C4-2B (cell line): ENCODE measurements around the gene KCNQ1.

Source experiments
- ZFX ChIP-seq: fragments of 450-650 bp; IDR thresholded peaks from 2 replicates; pipeline ENCODE4 v1.6.1; 2017
- TF ChIP-seq, protein P1 (sequence below): fragments of 450-650 bp; conservative IDR thresholded peaks from 2 replicates; pipeline ENCODE4 v1.5.1; 2017; ENCODE audit warnings: mild to moderate bottlenecking

DNA sequence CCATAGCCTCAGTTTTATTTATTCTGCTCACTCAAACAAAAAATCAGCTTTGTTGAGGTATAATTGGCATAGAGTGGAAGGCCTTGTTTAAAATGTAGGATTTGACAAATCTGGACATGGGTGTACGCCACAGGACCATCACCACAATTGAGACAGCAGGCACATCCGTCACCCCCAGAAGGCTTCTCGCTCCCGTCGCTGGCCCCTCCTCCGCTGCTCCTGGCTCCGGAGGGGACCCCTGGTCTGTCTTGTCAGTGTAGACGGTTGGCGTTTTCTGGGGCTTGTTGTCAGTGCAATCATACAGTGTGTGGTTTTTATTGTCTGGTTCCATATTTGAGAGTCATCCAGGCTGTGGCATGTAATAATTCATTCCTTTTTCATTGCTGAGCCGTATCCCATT, 97.6 kb downstream of the KCNQ1 start:
- TF ChIP-seq, protein P1, sequence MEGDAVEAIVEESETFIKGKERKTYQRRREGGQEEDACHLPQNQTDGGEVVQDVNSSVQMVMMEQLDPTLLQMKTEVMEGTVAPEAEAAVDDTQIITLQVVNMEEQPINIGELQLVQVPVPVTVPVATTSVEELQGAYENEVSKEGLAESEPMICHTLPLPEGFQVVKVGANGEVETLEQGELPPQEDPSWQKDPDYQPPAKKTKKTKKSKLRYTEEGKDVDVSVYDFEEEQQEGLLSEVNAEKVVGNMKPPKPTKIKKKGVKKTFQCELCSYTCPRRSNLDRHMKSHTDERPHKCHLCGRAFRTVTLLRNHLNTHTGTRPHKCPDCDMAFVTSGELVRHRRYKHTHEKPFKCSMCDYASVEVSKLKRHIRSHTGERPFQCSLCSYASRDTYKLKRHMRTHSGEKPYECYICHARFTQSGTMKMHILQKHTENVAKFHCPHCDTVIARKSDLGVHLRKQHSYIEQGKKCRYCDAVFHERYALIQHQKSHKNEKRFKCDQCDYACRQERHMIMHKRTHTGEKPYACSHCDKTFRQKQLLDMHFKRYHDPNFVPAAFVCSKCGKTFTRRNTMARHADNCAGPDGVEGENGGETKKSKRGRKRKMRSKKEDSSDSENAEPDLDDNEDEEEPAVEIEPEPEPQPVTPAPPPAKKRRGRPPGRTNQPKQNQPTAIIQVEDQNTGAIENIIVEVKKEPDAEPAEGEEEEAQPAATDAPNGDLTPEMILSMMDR = no peak
- TF ChIP-seq ZFX = no peak
